ENCODE data around the gene PPP1R12B.
A peak's percentile ranks its signal among the peaks of the same experiment; 100 is the strongest.
"Not testable (repeated sequence)": the region's sequence is repeated elsewhere in the genome, so short reads cannot be mapped to it uniquely, and the experiment has no call there.

PPP1R12B gene

DNA sequence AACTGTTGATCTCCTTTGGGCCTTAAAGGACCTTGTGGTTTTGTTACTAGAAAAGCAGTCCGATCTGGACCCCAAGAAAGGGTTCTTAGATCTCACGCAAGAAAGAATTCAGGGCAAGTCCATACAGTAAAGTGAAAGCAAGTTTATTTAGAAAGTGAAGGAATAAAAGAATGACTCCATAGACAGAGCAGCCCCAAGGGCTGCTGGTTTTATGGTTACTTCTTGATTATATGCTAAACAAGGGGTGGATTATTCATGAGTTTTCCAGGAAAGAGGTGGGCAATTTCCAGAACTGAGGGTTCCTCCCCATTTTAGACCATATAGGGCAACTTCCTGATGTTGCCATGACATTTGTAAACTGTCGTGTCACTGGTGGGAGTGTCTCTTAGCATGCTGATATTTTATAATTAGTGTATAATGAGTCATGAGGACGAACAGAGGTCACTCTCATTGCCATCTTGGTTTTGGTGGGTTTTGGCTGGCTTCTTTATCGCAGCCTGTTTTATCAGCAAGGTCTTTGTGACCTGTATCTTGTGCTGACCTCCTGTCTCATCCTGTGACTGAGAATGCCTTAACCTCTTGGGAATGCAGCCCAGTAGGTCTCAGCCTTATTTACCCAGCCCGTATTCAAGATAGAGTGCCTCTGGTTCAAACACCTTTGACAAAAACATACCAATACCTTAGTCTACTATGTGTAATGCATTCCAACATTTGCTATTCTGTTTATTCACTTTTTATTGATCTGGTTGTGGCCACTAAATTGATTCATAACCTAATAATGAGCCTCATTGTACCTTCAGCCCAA, 183.5 kb downstream of the PPP1R12B start:
- peaks cover 19% of the 10 kb centered on the region for H3K4me1 Mint-ChIP-seq (ENCODE audit: low read depth)
- H3K27me3 Mint-ChIP-seq; H3K9me3 Mint-ChIP-seq; H3K36me3 Mint-ChIP-seq (ENCODE audit: low read depth); H3K4me3 Mint-ChIP-seq: not testable (repeated sequence)
- peak overlapping the region; percentile 15 for H3K27ac Mint-ChIP-seq

DNA sequence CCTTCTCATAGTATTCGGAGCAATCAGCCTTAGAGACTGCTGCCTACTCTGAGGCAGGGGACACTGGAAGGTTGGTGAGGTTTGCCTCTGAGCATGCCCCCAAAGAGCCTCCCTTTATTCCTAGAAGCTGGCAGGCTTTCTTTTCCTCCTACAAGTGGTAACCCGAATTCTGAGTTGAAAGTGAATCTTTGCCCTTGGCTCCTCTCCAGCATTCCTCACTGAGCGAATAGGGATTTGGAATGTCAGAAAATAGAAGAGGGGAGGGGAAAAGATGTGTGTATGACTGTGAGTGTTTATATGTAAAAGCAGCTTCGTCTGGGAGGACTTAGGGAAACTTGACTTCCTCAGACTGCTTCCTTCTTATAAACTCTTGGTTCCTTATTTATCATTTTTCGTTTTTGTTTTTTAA, 190.7 kb downstream of the PPP1R12B start:
- not testable (repeated sequence) for H3K4me1 Mint-ChIP-seq (ENCODE audit: low read depth); H3K9me3 Mint-ChIP-seq; H3K36me3 Mint-ChIP-seq (ENCODE audit: low read depth); H3K27ac Mint-ChIP-seq; H3K27me3 Mint-ChIP-seq; H3K4me3 Mint-ChIP-seq

DNA sequence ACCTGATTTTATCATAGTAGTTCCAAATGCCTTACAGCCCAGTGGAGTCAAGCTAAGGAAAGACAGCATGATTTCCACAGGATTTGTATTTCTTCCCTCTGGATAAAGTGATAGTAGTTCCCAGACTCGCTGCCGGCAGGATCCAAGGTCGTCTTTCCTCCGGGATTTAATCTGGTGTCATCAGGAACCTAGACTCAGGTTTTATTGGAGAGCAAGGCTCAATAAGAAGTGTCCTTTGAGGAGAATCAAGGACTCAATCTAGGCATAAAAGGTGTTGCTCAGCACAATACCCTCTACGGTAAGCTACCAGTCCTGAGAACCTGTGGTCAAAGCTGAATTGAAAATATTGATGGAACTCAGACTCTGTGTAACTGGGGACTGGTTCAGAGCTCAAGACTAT, 191.1 kb downstream of the PPP1R12B start:
- not testable (repeated sequence) for H3K4me3 Mint-ChIP-seq; H3K4me1 Mint-ChIP-seq (ENCODE audit: low read depth); H3K27me3 Mint-ChIP-seq; H3K36me3 Mint-ChIP-seq (ENCODE audit: low read depth); H3K27ac Mint-ChIP-seq; H3K9me3 Mint-ChIP-seq

DNA sequence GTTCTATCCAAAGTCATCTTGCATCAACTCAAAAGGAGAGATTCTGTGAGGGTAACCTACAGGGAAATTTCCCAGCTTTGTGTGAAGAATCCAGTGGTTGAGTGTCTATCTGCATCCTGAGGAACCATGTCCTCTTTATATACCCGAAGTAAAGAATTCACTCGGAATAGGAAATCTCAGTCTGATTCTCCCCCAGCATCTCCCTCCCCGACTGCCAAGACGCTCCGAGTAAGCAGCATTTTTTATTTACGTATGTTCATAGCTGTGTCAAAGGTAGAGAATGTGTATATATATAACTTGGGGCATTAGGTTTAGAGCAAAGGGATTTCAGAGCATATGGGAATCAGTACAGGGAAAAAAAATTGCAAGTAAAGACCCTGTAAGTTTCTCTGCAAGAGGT, 191.5 kb downstream of the PPP1R12B start:
- H3K27ac Mint-ChIP-seq, result no peak overlapping the region
- H3K9me3 Mint-ChIP-seq, result no peaks in the 10 kb centered on the region
- no peak overlapping the region for H3K4me3 Mint-ChIP-seq
- no peaks in the 10 kb centered on the region for H3K4me1 Mint-ChIP-seq (ENCODE audit: low read depth)
- no peaks in the 10 kb centered on the region for H3K36me3 Mint-ChIP-seq (ENCODE audit: low read depth)
- H3K27me3 Mint-ChIP-seq, result no peaks in the 10 kb centered on the region

DNA sequence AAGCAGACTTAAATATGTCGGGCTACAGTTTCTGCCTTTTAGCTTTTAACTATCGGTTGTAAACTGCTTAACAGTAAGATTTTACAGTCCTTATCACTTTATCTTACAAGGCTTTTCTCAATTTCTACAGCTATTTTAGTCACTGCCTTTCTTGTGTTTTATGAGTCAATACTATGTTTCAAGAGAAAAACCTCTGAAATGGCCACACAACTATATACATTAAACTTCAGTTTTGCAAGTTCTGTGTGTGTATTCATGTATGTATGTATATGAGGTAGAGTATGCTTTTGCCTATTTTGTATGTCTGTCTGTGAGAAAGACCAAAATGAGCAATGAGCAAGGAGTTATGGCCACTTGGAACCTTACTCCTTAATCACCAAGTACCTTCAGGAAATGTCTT, 191.9 kb downstream of the PPP1R12B start:
- Mint-ChIP-seq H3K9me3 (no peaks in the 10 kb centered on the region), H3K4me1 (ENCODE audit: low read depth) (no peaks in the 10 kb centered on the region), H3K4me3 (no peak overlapping the region)

DNA sequence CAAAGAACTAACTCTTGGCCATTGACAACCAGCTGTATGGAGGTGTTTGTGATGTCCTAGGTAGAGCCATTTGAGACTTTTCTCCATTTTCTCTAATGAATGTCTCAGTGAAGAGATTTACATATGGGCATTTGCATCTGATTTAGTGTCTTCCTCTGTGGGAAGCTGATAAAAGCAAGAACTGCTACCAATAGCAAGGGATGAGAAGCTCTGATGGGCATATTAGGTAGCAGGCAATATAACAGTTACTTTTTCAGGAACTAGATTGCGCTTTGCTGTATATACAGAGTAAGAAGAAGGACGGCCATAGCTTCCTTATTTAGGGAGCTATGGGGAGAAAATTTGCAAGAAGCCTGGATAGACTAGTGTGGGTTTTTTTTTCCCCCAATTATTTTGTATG, 192.4 kb downstream of the PPP1R12B start:
- H3K4me1 Mint-ChIP-seq (ENCODE audit: low read depth); H3K36me3 Mint-ChIP-seq (ENCODE audit: low read depth); H3K9me3 Mint-ChIP-seq; H3K4me3 Mint-ChIP-seq; H3K27me3 Mint-ChIP-seq; H3K27ac Mint-ChIP-seq: not testable (repeated sequence)

More for the DNA sequence above, 191.9 kb downstream of the PPP1R12B start:
- Mint-ChIP-seq H3K27ac (no peak overlapping the region), H3K36me3 (ENCODE audit: low read depth) (no peaks in the 10 kb centered on the region), H3K27me3 (no peaks in the 10 kb centered on the region)

DNA sequence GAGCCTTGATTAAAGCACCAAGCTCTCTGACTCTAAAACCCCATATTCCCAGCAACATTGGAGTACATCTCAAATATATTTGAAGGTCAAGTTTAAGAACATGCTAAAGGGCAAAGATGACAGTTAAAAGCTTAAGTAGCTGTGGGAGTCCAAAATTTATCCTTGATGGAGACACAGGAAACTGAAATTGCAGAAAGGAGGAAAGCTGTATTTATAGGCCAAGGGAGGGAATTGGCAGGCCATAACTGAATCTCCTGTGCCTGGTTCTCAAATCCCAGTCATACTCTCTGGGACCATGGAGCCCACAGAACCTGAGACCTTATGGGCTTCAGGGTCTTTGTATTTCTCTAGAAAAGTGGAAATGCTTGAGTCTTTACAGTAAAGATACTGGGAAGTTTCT, 193.9 kb downstream of the PPP1R12B start:
- H3K4me3 Mint-ChIP-seq; H3K27me3 Mint-ChIP-seq; H3K9me3 Mint-ChIP-seq; H3K27ac Mint-ChIP-seq; H3K36me3 Mint-ChIP-seq (ENCODE audit: low read depth): not testable (repeated sequence)
- H3K4me1 Mint-ChIP-seq (ENCODE audit: low read depth), result peaks cover 17% of the 10 kb centered on the region

DNA sequence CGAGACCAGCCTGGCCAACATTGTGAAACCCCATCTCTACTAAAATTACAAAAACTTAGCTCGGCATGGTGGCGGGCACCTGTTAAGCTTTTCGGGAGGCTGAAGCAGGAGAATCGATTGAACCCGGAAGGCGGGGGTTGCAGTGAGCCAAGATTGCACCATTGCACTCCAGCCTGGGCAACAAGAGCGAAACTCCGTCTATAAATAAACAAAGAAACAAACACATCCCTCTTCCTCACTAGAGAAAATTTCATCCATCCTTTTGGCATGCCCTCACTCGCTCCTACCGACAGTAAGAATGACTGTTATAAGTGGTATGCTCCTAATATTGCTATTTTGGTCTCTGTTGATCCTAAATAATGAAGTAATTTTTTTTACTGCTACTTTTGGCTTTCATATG, 195.0 kb downstream of the PPP1R12B start:
- not testable (repeated sequence) for H3K36me3 Mint-ChIP-seq (ENCODE audit: low read depth); H3K27me3 Mint-ChIP-seq; H3K4me3 Mint-ChIP-seq; H3K27ac Mint-ChIP-seq; H3K9me3 Mint-ChIP-seq
- H3K4me1 Mint-ChIP-seq (ENCODE audit: low read depth), result peaks cover 17% of the 10 kb centered on the region

DNA sequence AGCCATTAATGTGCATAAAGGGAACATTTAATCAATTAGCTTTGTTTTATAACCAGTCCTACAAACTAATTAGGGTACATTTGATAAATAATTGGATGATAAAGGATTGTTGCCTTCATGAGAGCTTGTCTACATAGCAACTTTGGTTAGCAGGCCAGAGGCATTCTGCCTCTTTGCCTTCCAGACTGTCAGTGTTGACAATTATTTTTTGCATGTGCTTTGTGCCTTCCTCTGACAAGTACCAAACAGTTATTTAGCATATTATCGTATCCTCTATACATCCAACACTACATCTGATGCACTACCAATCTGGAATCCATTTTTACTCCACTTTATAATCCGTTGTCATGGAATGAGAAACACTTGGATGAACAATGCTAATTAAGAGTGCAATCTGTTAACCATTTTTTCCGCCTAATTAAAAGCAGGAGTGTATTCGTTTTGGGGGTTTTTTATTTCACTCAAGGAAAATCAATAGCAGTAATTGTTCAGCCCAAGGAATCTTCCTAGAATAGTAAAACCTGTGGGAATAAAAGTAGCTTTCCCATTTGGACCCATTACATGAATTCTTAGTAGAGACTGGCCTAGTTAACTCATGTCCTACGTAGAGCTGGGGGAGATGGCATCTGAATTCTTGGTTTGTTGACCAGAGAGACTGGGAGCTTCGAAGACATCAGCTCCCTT, 196.4 kb downstream of the PPP1R12B start:
- not testable (repeated sequence) for H3K27ac Mint-ChIP-seq

DNA sequence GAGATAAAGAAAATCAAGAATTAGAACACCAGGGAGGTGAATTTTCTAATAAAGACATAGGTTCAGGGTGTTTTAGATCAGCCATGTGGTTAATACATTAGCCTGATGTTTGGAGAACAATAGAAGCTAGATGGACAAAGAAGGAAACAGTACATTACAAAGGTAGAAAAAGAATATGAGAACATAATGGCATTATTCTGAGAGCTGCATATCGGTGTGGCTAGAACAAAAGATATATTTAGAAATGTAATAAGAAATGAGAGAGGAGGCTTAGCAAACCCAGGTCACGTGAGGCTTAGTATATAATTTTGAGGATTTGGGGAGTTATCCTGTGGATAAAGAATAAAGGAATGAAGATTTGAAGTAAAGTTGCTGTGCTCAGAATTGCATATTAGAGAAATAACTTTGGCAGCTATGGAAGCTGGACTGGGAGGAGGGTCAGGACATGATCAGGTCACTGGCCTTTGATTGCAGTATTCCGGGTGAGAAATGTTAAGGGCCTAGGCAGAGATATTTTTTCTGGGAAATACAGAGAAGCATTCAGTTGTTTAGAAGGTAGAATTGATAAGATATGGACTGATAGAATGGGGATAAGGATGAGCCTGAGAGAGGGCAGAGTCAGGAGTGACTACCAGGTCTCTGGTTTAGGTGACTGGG, 197.3 kb downstream of the PPP1R12B start:
- H3K9me3 Mint-ChIP-seq; H3K27me3 Mint-ChIP-seq; H3K27ac Mint-ChIP-seq; H3K36me3 Mint-ChIP-seq (ENCODE audit: low read depth); H3K4me3 Mint-ChIP-seq: not testable (repeated sequence)
- peaks cover 17% of the 10 kb centered on the region for H3K4me1 Mint-ChIP-seq (ENCODE audit: low read depth)

More for the DNA sequence above, 196.4 kb downstream of the PPP1R12B start:
- not testable (repeated sequence) for H3K9me3 Mint-ChIP-seq; H3K27me3 Mint-ChIP-seq; H3K4me3 Mint-ChIP-seq; H3K36me3 Mint-ChIP-seq (ENCODE audit: low read depth)
- peaks cover 17% of the 10 kb centered on the region for H3K4me1 Mint-ChIP-seq (ENCODE audit: low read depth)

DNA sequence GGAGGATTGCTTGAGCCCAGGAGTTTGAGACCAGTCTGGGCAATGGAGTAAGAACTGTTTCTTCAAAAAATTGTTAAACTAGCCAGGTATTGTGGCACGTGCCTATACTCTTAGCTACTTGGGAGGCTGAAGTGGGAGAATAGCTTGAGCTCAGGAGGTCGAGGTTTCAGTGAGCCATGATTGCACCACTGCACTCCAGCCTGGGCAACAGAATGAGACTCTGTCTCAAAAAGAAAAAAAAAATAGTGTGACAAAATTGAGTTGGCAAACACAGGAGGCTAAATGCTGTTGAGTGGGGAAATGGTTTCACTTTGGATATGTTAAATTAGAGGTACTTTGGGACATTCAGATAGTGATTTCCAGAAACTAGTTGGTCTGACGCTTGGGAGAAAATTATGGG, 197.9 kb downstream of the PPP1R12B start:
- H3K27me3 Mint-ChIP-seq; H3K36me3 Mint-ChIP-seq (ENCODE audit: low read depth); H3K27ac Mint-ChIP-seq; H3K4me3 Mint-ChIP-seq; H3K9me3 Mint-ChIP-seq: not testable (repeated sequence)
- H3K4me1 Mint-ChIP-seq (ENCODE audit: low read depth), result peaks cover 17% of the 10 kb centered on the region

DNA sequence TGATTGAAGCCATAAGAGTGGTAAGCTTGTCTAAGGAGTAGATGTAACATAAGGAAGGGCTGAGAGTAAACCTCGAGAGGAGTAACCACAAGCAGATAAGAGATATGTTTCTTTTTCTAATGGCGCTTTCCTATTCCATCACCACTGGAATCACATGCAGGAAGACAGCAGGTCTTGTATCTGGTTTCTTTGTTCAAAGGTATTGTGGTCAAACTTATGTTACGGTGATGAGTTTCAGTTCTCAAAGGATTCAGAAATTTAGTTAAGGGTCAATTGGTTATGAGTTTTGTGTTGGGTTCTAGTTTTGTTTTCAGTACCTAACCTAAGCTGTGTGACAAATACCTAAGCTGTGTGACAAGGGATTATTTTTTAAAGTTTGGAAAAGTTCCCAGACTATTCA, 198.3 kb downstream of the PPP1R12B start:
- not testable (repeated sequence) for H3K36me3 Mint-ChIP-seq (ENCODE audit: low read depth); H3K27ac Mint-ChIP-seq; H3K27me3 Mint-ChIP-seq; H3K9me3 Mint-ChIP-seq; H3K4me3 Mint-ChIP-seq
- H3K4me1 Mint-ChIP-seq (ENCODE audit: low read depth), result peaks cover 17% of the 10 kb centered on the region

DNA sequence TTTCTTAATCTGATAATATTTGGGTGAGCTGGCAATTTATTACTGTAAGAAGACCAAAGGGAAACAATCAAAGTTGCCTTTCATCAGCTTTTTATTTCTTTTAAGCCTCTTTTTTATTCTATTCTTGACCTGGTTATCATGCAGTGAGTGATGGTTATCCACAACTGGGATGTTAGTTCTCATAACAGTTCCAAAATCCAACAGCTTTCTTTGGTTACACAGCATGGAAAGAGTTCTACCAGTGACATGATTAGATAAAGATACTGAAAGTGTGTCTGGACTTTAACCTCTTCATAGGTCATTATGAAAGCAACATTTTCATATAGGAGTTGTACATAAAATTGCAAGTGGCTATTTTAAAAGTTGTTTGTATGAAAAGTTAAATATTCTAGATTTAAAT, 198.7 kb downstream of the PPP1R12B start:
- peaks cover 5% of the 10 kb centered on the region for H3K36me3 Mint-ChIP-seq (ENCODE audit: low read depth)
- H3K27ac Mint-ChIP-seq, result no peak overlapping the region
- no peaks in the 10 kb centered on the region for H3K9me3 Mint-ChIP-seq
- no peak overlapping the region for H3K4me3 Mint-ChIP-seq
- peaks cover 17% of the 10 kb centered on the region for H3K4me1 Mint-ChIP-seq (ENCODE audit: low read depth)
- no peaks in the 10 kb centered on the region for H3K27me3 Mint-ChIP-seq

DNA sequence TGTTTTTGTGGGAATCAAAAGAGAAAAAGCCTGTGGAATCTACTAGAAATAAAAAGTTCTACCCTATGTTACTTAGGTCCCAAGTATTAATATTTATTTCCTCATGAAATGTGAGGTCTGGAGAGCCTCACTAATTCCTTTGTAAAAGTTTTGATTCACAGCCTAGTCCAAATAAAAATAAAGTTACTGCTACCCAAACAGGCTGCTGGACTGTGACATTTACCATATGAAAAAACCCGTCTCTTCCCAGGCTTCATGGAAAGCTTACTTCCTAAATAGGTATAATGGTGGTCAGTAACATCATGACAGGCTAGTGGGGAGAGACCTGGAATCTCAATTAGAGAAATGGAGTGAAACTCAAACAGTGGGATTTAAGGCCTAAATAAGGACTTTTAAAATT, 201.6 kb downstream of the PPP1R12B start:
- H3K4me1 Mint-ChIP-seq (ENCODE audit: low read depth), result peaks cover 21% of the 10 kb centered on the region
- not testable (repeated sequence) for H3K27me3 Mint-ChIP-seq; H3K9me3 Mint-ChIP-seq; H3K27ac Mint-ChIP-seq; H3K36me3 Mint-ChIP-seq (ENCODE audit: low read depth); H3K4me3 Mint-ChIP-seq

DNA sequence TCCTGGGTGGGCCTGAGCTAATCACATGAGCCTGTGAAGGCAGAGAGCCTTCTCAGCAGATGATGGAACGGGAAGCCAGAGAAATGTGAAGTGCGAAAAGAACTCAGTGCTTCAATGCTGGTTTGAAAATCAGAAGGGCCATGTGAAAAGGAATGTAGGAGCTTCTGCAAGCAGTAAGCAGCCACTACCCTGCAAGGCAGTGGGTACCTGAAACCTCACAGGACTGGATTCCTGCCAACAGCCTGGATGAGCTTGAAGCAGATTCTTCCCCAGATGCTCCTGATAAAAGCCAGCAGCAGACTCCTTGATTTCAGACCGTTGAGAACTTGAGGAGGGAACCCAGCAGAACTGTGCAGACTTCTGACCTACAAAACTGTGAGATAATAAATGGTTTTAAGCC, 203.2 kb downstream of the PPP1R12B start:
- peaks cover 5% of the 10 kb centered on the region for H3K36me3 Mint-ChIP-seq (ENCODE audit: low read depth)
- H3K4me3 Mint-ChIP-seq, result no peak overlapping the region
- H3K27ac Mint-ChIP-seq, result no peak overlapping the region
- no peaks in the 10 kb centered on the region for H3K9me3 Mint-ChIP-seq
- peaks cover 10% of the 10 kb centered on the region for H3K4me1 Mint-ChIP-seq (ENCODE audit: low read depth)
- H3K27me3 Mint-ChIP-seq, result no peaks in the 10 kb centered on the region

DNA sequence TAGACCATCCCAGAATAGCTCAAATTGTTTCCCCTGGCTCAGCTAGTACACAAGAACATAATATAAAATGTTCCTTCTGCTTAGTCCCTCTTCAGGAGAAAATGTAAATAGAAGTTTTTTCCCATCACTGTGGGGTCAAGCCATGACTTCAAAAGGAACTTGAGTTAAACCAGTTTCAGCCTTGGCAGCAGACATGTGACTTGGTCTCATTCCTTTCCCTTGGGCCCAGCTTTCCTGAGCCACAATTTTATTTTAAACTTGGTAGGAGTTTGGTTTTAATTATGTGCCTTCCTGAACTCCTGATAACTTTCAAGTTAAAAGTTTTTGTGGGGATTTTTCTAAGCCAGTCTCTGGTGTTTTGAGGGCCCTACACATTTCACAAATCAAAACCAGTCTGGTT, 204.1 kb downstream of the PPP1R12B start:
- H3K9me3 Mint-ChIP-seq; H3K4me3 Mint-ChIP-seq; H3K27ac Mint-ChIP-seq; H3K36me3 Mint-ChIP-seq (ENCODE audit: low read depth); H3K4me1 Mint-ChIP-seq (ENCODE audit: low read depth); H3K27me3 Mint-ChIP-seq: not testable (repeated sequence)

Data from stimulated activated naive CD8-positive, alpha-beta T cell treated with anti-CD3 and anti-CD28 coated beads, Interleukin-15, Interleukin-2, amounts not matched to agents 100 ng/mL and 50 ng/mL, for 24 hours (primary cell).